Femur (tissue), 1 donor: ENCODE measurements around the gene ZSWIM4.
"Not testable (repeated sequence)": the region's sequence is repeated elsewhere in the genome, so short reads cannot be mapped to it uniquely, and the experiment has no call there.

ENCODE experiments used
- DNase-seq: peaks from one replicate; pipeline ENCODE4 v3.0.0-alpha.2; 2017

ZSWIM4 gene

DNA sequence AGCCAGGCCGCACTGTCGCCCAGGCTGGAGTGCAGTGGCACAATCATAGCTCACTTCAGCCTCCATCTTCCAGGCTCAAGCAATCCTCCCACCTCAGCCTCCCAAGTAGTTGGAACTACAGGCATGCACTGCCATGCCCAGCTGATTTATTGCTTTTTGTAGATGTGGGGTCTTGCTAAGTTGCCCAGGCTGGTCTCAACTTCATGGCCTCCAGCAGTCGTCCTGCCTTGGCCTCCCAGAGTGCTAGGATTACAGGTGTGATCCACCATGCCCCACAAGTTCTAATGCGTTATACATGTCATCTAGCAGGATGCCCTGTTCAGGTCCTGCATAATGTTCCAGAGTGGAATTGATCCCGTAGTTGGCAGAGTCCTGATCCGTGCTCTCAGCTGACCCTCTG lies 16.4 kb upstream of the ZSWIM4 start:
- DNase-seq: no peak

DNA sequence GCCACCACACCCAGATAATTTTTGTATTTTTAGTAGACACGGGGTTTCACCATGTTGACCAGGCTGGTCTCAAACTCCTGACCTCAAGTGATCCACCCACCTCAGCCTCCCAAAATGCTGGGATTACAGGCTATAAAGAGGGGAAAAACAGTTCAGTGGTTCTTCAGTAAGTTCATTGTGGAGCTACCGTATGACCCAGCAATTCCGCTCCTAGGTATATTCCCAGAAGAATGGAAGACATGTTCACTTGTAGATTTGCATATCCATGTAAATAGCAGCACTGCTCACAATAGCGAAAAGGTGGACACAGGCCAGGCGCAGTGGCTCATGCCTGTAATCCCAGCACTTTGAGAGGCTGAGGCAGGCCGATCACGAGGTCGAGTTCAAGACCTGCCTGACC lies 15.4 kb upstream of the ZSWIM4 start:
- not testable (repeated sequence) for DNase-seq

DNA sequence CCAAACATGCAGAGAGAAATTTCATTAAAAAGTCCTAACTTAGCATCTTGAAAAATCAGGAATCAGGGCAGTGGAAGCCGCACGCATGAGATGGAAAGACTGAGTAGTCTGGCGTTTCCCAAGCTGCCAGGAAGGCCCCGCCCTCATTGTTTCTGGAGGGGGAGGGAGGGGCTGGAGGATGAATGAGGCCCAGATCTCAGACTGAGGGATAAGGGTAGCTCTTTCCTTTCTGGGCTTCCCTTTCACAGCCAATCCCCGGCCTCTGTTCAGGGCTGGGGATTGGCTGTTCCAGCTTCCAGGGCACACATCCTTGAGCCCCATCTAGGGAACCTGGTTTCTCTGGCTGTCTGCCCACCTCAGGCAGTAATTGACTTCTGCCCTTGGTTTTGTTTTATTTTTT lies 13.7 kb upstream of the ZSWIM4 start:
- DNase-seq: peak; percentile 92

DNA sequence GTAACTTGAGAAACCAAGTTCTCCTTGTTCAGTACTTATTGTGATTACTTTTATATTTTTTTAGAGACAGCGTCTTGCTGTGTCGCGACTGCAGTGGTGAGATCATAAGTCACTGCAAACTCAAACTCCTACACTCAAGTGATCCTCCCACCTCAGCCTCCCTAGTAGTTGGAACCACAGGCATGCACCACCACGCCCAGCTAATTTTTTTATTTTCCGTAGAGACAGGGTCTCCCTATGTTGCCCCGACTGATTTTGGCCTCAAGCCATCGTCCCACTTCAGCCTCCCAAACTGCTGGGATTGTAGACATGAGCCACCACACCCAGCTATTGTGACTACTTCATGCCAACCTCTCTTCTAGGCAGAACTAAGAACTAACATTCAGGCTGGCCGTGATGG lies 12.7 kb upstream of the ZSWIM4 start:
- no peak for DNase-seq

DNA sequence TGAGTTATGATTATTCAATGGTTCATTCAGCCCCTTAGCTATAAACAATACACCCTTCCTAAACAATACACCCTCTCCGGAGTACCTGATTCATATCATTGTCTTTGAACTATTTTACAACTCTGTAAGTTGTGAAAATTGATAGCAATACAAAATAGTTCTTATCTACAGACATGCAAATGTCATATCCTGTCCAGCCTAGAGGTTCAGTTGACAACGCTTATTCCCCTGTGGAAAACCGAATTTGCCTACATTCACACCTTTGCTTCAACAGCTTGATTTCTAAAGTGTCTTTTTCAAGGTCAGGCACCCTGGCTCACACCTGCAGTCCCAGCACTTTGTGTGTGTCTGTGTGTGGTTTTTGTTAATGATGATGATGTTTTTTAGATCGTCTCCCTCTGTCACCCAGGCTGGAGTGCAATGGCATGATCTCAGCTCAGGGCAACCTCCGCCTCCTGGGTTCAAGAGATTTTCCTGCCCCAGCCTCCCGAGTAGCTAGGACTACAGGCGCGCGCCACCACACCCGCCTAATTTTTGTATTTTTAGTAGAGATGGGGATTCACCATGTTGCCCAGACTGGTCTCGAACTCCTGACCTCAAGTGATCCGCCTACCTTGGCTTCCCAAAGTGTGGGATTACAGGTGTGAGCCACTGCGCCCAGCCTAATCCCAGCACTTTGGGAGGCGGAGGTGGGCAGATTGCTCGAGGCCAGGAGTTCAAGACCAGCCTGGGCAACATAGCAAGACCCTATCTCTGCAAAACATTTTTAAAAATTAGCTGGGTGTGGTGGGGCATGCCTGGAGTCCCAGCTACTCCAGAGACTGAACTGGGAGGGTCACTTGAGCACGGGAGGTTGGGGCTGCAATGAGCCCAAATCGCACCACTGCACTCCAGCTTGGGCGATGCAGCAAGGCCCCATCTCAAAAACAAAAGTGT lies 11.4 kb upstream of the ZSWIM4 start:
- no peak for DNase-seq

DNA sequence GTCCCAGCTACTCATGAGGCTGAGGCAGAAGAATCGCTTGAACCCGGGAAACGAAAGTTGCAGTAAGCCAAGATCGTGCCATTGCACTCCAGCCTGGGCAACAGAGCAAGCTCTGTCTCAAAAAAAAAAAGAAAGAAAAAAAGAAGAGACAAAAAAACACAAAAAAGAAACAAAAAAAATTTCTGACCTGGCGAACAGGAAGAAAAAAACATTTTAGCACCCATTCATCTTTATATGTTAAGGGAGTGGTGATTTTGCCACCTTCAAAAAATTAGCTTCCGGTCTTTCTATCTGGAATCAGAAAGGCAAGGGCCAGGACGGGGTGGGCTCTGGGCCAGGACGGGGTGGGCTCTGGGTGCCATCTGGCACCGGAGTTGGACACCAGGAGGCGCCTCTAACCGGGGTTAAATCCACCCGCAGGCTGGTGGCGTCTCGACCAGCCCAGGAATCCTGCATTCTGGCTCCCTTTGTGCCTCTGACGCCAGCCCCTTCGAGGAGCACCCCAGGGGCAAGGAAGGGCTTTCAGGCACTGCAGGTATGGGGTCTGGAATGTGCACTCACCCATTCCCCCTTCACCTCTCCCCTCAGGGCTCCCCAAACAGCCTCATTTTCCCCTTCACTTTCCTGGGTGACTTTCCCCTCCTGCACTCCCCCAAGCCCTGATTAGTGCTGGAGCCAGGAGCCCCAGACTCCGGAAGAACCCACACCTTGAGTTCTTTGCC lies 10.4 kb upstream of the ZSWIM4 start:
- peak; percentile 77 for DNase-seq

DNA sequence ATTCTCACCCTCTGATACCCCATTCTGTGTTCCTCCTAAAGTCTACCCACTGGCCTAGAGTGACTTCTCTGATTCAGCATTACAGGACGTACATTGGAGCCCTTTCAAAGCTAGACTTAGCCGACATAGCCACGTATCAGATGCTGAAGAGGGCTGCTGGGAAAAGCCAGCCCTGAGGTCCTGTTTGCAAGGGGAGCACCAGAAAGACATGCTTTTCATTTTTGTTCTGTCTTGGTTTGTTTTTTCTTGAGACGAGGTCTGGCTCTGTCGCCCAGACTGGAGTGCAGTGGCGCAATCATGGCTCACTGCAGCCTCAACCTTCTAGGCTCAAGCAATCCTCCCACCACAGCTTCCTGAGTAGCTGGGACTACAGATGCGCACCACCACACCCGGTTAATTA lies 6.3 kb upstream of the ZSWIM4 start:
- no peak for DNase-seq

DNA sequence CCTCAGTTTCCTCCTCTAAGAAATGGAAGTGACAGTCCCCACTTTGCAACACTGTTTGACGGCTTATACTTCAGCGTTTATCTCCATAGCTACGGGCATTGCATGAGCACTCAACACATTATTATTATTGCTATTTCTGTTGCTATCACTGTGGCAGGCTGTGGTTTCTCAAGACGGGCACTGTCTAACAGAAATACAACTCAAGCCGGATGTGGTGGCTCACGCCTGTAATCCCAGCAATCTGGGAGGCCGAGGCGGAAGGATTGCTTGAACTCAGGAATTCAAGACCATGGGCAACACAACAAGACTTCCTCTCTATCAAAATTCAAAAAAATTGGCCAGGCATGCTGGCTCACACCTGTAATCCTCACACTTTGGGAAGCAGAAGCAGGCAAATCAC lies 4.9 kb upstream of the ZSWIM4 start:
- DNase-seq: no peak

DNA sequence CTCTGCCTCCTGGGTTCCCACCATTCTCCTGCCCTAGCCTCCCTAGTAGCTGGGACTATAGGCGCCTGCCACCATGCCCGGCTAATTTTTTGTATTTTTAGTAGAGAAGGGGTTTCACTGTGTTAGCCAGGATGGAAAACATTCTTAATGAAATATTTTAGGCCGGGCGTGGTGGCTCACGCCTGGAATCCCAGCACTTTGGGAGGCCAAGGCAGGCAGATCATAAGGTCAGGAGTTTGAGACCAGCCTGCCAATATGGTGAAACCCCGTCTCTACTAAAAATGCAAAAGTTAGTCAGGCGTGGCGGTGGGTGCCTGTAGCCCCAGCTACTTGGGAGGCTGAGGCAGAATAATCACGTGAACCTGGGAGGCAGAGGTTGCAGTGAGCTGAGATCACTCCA lies 1.9 kb upstream of the ZSWIM4 start:
- not testable (repeated sequence) for DNase-seq

DNA sequence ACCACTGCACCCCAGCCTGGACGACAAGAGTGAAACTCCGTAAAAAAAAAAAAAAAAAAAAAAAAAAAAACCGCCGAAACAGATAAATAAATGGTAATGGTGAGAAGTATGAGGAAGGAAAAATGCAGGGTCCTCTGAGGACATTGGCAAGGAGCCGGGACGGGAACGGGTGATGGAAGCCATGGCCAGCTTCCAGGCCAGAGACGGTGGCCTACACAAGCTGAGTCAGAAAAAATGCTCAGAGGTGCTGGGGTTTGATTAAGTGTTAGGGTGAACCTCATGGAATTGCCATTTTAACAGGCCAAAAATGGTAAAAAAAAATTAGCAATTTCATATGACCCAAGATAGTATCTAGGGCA lies 866 bp upstream of the ZSWIM4 start:
- peak; percentile 91 for DNase-seq

DNA sequence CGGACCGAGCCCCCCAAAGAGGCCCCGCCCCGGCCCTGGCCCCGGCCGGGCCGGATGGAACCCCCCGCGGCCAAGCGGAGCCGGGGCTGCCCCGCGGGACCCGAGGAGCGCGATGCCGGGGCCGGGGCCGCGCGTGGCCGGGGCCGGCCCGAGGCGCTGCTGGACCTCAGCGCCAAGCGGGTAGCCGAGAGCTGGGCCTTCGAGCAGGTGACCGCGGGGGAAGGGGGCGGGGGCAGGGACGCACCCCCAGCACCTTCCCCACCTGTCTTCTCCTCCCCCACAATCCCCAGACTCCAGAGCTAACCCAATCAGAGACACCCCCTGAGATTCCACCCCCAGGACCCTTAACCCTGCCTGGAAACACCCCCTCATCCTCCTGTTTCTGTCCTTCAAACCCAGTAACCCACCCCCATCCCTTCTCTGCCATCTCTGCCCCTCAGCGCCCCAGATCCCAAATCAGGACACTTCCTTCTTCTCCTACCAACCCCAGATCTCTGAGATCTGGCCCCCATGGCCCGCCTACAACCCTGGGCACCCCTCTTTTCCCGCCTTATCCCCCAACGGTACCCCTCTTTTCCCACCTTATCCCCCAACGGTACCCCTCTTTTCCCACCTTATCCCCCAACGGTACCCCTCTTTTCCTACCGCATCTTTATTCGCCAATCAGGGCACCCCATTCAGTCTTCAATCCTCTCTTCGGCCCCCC lies 505 bp downstream of the ZSWIM4 start:
- DNase-seq: no peak

DNA sequence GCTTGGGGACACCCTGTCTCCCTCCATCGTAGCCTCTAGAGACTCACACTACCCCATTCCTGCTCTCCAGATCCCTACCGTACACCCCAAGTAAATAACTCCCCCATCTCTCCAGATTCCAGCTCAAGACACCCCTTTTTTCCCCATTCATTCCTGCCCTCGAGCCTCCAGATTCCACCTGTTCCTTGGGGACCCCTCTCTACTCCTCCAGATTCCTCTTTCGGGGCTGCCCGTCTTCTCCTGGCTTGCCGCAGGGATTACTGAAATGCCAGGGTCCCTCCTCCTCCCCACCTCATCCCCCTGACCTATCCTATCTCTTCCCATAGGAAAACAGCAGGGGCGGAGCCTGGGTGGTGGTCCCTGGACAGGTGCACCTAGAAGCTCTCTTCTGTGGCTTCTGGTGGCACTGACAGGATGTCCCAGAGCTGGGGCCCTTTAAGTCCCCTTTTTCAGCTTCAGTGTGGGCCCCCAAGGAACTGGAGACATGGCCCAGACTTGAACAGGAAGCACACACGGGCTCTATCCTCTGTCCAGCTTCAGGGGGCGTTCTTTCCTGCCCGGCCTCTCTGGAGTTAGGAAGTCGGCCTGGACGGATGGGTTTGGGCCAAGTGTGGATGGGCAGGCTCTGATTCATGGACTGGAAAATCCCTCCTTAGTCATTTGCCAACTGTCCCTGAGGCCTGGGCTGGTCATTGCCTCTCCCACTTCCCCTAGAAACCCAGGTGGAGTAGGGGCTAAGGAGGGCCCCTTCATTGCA lies 1.2 kb downstream of the ZSWIM4 start:
- DNase-seq: peak; percentile 72

DNA sequence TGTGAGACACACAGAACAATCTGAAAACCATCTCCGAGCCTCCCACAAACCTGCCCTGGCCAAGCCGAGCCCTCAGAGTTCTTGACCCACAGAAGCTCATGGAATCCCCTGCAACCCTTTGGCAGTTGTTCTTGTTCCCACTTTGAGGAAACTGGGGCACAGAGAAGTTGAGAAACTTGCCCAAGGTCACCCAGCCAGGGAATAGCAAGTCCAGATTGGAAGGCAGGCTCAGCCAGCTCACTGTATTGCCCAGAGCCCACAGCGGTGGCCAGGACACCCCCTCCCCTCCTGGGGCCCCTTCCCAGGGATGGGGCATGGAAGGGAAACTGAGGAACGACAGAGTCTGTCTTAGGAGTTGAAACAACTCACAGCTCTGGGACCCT lies 1.8 kb downstream of the ZSWIM4 start:
- no peak for DNase-seq

DNA sequence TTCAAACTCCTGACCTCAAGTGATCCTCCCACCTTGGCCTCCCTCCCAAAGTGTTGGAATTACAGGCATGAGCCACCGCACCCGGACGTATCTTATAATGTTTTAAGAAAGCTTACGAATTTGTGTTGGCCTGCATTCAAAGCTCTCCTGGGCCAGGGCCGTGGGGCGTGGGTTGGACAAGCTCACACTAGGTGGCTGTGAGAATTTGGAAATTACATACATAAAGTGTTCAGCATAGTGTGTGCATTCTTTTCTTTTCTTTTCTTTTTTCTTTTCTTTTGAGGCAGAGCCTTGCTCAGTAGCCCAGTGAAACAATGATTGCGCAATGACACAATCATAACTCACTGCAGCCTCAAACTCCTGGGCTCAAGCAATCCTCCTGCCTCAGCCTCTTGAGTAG lies 2.6 kb downstream of the ZSWIM4 start:
- DNase-seq: no peak

DNA sequence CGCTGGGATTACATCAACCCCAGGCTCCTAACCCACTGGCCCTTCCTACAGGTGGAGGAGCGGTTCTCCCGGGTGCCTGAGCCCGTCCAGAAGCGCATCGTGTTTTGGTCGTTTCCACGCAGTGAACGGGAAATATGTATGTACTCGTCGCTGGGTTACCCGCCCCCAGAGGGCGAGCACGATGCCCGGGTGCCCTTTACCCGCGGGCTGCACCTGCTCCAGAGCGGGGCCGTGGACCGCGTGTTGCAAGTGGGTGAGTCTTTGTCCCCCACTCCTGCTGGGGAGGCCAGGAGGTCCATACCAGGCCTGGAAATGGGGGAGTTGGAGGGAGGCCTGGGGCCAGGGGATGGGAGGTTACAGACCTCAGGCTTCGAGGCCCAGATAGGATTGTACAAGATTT lies 4.4 kb downstream of the ZSWIM4 start:
- no peak for DNase-seq

DNA sequence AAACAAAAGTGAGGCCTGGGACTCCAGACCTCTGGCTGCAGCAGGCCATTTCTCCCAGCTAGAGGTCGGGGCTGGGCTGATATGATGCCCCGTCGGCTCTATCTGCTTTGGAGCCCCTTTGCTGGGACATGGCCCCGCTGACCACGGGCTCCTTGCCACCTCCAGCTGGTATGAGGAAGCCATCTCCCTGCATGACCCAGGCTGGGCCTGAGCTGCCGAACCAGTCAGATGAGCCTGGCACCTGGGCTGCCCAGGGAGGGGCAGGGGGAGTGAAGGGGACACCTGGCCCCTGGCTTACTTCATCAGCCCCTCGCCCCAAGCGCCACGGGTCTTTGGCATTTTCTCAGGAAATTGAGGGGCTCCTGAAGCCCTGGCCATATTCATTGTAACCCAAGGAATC lies 7.8 kb downstream of the ZSWIM4 start:
- no peak for DNase-seq

DNA sequence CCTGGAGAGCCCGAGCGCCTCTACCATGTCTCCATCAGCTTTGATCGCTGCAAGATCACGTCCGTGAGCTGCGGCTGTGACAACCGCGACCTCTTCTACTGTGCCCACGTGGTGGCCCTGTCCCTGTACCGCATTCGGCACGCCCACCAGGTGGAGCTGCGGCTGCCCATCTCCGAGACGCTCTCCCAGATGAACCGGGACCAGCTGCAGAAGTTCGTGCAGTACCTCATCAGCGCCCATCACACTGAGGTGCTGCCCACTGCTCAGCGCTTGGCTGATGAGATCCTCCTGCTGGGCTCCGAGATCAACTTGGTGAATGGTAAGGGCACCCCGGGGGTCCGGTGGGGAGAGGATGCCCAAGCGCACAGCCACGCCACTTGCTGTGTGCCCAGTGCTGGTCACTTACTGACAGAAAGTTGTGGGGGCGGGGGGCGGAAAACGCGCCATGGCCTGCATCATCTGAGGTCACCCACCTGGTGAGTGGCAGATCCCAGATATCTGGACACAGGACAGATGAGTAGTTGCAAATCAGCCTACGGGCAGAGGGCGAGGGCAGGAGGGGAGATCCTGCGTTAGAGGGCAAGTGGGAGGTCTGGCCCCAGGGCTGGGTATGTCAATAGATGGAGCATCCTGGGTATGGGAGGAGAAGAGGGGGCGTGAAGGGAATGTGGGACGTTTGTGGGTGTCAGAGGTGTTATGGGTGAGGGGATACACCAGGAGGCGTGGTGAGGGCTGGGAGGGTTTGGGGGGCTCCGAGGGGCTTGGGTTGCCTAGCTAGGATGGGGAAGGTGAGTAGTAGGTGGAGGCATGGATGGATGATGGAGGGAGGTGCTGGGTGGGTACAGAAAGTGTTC lies 9.8 kb downstream of the ZSWIM4 start:
- no peak for DNase-seq

DNA sequence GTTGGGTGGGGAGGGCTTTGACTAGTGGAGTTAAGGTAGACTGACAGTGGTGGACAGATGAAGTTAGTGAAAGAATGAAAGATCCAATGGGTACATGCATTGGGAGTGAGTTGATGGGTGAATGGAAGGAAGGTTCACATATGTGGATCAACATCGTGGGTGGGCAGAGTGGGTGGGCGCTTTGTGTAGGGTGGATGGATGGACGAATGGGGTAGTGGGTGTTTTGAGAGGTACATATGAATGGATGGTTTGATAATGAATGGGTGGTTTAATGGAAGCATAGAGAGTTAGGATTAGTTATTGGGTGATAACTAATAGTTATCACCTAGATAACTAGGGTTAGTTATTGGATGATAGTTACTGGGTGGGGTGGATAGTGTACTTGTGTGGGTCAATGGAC lies 11.5 kb downstream of the ZSWIM4 start:
- no peak for DNase-seq

DNA sequence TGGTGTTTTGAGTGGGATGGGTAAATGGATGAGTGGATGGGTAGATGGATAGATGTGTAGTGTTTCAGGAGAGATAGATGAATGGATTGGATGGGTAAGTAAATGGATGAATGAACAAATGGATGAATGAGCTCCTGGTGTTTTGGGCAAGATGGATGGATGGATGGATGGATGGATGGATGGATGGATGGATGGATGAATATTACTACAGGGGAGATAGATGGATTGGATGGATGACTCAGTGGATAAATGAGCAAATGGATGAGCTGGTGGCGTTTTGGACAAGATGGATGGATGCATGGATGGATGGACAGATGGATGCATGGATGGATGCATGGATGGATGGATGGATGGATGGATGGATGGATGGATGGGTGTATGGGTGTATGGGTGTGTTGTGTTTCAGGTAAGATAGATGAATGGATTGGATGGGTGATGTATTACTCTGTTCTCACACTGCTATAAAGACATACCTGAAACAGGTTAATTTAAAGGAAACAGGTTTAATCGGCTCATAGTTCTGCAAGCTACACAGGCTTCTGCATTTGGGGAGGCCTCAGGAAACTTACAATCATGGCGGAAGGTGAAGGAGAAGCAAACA lies 12.3 kb downstream of the ZSWIM4 start:
- no peak for DNase-seq

DNA sequence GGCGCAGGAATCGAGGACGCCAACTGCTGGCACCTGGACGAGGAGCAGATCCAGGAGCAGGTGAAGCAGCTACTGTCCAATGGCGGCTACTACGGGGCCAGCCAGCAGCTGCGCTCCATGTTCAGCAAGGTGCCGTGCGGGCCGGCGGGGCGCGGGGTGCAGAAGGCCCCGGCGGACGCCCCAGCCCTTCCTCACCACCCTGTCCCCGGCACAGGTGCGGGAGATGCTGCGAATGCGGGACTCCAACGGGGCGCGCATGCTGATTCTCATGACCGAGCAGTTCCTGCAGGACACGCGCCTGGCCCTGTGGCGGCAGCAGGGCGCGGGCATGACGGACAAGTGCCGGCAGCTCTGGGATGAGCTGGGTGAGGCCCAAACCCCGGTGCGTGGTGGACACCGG lies 13.6 kb downstream of the ZSWIM4 start:
- DNase-seq: no peak

DNA sequence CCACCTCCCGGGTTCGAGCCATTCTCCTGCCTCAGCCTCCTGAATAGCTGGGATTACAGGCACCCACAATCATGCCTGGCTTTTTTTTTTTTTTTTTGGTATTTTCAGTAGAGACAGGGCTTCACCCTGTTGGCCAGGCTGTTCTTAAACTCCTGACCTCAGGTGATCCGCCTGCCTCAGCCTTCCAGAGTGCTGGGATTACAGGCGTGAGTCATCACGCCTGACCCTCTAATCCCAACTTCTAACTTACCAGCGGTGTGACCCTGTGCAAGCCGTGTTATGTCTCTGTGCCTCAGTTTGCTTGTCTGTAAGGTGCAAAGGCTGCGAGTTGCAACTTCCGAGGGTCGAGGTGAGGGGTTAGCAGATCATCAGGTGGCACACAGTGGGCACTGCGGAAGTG lies 17.3 kb downstream of the ZSWIM4 start:
- DNase-seq: no peak

DNA sequence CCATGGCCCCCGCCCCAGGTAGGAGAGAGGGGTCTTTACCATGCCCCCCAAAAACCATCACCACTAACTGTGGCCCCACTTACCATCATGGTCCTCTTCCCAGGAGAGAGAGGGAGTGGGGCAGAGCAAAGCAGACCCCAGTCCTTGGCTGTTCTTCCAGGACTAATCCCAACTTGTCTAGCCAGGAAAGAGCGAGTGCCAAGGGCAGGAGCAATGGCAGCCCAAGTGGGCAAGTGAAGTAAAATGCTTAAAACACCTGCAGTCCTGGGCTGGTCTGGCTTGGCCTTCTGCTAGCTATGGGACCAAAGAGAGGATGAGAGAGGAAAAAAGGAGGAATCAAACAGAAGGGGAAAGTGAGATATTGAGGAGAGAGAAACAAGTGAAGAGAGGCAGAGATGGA lies 17.9 kb downstream of the ZSWIM4 start:
- DNase-seq: no peak
